Fibroblast of skin of left biceps (primary cell): ENCODE results near the gene MMP21.
A peak's percentile ranks its signal among the peaks of the same experiment; 100 is the strongest.

Source experiments
- DNase-seq, 2 experiments: peaks; one replicate each; pipeline ENCODE4 v3.0.0-alpha.2; 2013; ENCODE audit warnings: low read depth in 2 of 2

The MMP21 gene

GRCh38 chr10:125775491-125776106, at the start of gene MMP21:
Gene MMP21 (minus strand): TSS chr10:125775821. CDS start chr10:125775821, 0 bp downstream.
- DNase-seq: no peak

- DNase-seq: no peak
Measured at GRCh38 chr10:125824736-125825135, 49.1 kb upstream of the MMP21 start.

DNA sequence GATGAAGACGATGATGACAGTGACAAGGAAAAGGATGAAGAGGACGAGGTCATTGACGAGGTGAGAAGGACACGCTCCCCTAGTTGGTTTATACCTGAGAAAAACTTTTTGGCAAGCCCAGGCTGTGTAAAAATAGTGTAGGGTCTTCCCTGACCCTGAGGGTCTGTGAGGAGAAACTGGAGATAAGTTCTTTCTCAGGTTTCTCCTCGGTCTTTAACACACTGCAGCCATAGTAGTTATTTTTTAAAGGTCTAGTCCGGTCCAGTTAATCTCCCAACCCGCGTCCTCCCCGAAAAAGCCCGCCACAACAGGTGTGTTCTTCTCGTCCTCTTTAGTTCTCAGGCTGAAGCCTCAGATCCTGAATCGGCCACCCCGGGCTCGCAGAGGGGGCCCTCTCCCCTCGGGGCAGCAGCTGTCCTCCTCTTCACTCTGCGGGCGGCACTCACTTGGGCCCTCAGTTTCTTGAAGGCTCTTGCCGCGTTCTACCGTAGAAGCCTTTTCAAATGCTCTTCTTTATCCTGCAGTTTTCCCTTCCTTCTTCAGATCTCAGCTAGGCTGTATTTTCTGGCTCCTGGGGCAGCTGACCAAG, 48.1 kb upstream of the MMP21 start:
- DNase-seq: no peak

DNA sequence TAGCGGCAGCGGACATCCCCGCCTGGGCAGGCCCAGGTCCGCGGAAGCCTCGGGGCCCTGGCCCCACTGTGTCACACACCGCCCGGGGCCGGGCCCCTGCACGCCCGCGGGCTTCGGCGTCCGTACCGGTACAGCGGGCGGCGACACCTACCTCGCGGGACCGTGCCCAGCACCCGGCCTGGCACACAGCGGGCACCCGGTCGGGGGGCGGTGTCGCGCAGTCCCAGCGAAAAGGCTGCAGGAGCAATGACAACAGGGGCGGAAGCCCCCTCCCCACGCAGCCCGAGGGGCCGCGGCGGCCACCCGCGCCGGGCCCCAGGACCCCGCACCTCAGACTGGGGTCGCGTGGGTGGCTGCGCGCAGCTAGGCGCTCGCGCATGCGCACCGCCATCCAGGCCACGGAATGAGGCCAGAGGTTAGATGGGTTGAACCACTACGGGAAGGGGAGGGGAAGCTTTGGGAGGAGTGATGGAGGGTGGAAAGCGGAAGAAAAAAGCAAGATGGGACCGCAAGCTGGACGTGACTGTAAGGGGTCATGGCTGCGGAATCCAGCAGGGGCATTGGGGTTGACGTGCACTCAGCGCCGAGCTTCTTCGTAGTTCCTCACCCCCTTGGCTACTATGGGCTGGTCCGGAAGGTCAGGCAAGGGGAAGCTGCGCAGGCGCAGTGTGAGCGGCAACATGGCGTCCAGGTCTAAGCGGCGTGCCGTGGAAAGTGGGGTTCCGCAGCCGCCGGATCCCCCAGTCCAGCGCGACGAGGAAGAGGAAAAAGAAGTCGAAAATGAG, 47.4 kb upstream of the MMP21 start, which contains the start of the genes BCCIP and UROS:
Gene BCCIP, plus strand, starts transcription at position 669 of the 785 bp plus-strand sequence. Its CDS starts 12 bp downstream, at position 681.
Gene UROS, minus strand, starts transcription at position 381 of the 785 bp plus-strand sequence. CDS start 6,759 bp downstream, outside the sequence.
- peak; percentile 66 to 72 for DNase-seq

DNA sequence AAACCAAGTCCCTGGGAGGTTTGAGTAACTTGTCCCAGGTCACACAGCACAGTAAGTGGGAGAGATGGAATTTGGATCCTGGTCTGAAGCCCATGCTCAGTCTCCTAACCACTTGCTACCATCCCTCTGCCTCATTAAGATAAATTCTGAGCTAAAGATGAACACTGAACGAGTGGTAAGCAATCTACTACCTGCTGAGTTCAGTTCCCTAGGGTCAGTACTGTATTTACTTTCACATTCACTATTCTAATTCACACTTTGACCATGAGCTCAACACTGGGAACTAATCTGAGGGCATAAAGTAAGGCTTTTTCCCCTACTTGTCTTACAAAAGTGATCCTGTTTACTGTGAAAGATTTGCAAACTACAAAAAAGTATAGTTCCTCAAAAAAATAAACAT, 45.1 kb upstream of the MMP21 start:
- no peak for DNase-seq

DNA sequence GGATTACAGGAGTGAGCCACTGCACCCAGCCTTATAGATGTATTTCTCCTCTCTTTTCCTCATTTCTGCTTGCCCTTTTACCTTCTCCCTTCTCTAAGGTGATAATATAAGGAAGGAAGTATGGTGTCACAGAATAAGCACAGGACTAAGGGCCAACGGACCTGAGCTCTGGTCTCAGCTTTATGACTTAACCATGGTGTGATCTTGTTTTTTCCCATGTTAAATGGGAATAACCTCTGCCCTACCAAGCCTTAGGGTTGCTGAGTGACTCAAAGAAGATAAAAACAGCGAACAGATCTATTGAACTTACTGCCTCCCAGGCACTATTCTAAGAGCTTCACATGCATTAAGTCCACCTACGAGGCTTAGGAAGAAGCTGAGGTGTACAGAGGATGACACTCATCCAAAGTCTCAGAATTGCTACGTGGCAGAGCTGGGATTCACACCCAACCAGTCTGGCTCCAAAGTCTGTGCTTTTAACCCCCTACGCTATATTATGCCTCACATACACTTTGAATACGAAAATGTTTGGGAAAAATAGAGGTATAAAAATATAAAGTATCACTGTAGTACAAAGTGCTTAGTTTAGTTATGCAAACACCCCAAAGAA, 41.8 kb upstream of the MMP21 start:
- DNase-seq: no peak

GRCh38 chr10:125816548-125816947, 40.9 kb upstream of the MMP21 start:
- no peak for DNase-seq

DNA sequence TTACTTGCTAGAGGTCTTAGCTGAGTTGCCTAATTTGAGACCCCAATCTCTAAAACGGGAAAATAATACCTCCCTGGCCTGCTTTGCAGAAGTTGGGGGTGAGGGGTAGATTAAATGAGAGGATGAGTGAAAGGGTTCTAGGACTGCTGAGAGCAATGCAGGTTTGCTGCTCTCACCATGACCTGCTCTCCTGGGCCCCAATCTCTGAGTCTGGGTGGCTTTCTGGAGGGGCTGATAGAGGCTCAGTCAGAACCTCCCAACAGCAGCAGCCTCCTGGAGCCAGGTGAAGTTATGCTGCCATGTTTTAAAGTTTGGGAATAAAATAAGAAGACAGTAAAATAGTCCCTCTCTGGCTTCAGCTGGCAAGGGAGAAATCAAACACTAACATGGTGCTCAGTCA, 40.1 kb upstream of the MMP21 start:
- DNase-seq: no peak

DNA sequence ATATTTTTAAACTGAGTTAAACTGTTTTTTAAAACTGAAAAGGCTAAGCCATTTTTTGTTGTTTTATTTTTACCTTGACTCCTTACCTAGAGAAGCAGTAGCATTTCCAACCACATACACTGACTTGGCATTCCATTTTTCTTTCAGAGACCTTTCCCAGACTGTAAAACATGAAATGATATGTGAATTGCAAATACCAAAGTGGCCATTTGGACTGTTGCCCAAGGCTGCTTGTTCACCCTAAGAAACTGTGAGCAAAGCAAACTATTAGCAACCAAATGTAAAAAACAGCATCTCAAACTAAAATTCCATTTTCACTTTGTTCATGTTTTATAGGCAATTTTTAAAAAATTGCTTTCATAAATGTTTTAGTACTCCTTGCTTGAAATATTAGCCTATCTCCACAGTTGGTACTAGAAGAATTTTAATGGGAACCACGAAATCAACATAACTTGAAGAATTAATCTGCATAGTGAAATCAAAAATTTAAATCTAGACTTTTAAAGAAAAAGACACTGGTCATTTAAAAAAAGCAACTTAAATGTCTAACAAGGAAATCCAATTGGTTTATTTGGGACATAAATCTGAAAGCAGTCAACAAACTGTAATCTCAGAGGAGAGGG, 36.6 kb upstream of the MMP21 start:
- peak; percentile 44 to 55 for DNase-seq

DNA sequence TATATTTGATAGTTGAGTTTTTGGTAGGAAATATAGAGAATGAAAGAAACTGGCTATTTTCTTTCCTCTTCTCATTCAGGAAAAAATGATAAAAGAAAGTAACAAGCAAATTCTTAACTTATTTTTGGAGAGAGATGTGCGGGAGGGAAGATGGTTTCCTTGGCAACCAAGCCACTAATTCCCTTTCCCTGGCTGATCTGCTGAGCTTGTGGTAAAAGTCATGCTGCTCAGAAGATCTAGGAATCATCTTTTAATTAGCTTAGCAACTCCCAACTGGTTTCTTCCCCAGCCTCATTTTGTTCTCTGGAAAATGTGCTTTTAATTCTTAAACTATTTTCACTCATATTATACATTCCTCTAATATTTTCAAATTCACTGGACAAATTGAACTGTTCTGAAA, 35.6 kb upstream of the MMP21 start:
- peak; percentile 37 to 40 for DNase-seq

DNA sequence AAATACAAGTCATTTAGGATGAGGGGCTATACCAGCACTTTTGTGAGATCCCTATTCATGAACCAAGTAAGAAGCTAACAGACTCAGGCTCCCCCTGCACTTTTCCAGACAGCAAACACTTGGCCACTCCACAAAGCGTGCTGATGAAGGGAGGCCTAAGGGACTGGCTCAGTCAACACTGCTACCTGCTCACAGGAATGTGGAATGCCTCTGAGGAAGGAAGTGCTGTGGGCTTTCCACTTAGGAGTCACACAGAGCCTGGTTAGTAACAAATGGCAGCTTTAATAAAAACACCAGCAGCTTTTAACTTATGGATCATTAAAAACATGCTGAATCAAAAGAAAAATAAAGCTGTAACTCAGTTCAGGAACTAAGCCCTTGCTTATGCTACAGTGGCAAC, 32.4 kb upstream of the MMP21 start:
- DNase-seq: no peak

- no peak for DNase-seq
Measured at GRCh38 chr10:125802739-125803138, 27.1 kb upstream of the MMP21 start.

DNA sequence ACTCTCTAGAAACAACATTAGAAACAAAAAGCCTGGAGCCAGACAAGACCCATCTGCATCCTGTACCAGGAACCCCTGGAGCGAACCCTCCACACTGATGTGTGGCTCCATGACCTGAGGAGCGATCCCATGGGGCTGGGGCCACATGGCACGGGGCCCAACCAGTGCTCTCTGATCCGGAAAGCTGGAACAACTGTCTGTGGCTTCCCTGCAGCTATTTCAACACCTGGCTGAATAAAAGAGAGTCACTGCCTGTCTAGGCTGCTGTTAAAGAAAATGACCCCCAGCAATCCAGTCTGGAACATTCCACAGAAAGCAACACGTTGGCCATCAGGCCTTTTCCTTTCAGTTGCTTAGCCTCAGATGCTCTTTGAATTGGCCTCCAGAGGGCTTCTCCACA, 26.5 kb upstream of the MMP21 start:
- no peak for DNase-seq

DNA sequence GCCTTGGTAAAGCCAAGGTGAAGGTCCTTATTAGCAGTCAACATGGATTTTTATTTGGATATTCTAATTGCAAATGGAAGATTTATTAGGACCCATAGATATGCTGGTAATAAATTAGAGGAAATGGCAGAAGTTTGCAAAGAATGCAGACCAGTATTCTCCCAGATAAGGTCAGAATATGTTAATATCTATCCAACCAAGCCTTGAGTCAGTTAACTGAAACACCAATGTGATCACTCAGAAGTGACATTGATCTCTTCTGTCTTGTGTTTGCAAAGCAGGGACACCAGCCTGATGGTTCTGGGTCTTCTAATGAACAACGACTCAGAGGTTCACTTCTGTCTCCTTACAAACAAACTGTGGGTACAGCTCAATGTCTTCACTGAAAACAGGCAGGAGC, 26.0 kb upstream of the MMP21 start:
- no peak for DNase-seq

DNA sequence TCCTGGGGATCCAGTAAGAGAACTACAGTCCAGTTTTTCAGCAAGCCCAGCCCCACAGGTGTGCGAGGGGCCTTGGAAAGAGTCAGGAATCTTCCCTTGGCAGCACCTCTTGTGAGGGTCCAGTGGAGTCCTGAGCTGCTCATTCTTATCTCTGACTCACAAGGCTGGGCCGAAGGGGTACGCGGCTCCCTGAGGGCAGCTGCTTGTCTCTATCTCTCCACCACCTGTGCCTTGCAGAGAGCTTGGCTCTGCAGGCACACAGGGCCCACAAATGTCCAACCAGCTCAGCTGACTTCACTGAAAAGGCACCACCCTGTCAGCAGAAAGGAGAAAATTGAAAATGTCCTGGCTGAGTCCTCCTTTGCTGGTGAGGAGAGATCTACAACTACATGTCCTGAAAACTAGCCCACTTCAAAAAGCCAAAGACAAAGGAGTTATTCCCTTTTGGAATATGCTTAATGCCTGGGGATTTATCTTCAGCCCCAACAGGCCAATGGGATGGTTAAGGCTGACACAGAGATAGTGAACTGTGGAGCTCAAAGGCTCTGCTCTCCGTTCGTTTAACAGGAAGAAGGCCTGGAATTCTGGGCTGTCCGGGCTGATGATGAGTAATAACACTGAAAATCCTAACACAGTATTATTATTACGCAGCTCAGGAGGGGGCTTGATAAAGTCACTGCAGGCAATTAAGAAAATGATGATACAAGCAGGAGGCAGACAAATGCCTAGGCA, 24.0 kb upstream of the MMP21 start:
- DNase-seq: no peak

- DNase-seq: no peak
Measured at GRCh38 chr10:125797994-125798662, 22.5 kb upstream of the MMP21 start.

- DNase-seq: no peak
Measured at GRCh38 chr10:125797424-125797823, 21.8 kb upstream of the MMP21 start.

GRCh38 chr10:125795637-125796190, 20.1 kb upstream of the MMP21 start:
- DNase-seq: no peak

- DNase-seq: no peak
Measured at GRCh38 chr10:125795128-125795527, 19.5 kb upstream of the MMP21 start.
